Measurements from ENCODE around the gene ZNHIT1.

The ZNHIT1 gene

GRCh38 chr7:101210143-101210542 lies 7.8 kb upstream of the ZNHIT1 start:
- ATAC-seq, result no peak
- TF ChIP-seq ARNTL (CRISPR knock-in tag; IDR thresholded peaks at IDR 0.05; ENCODE audit: borderline replicate concordance, low read depth) (no peak), ZFP30 (CRISPR knock-in tag; IDR thresholded peaks at IDR 0.05) (no peak), CSRNP3 (CRISPR knock-in tag; IDR thresholded peaks at IDR 0.05) (no peak), CSDC2 (CRISPR knock-in tag; IDR thresholded peaks at IDR 0.05) (no peak), TSHZ2 (CRISPR knock-in tag; IDR thresholded peaks at IDR 0.05) (no peak), ZFP3 (CRISPR knock-in tag; IDR thresholded peaks at IDR 0.05) (no peak), ZNF8 (CRISPR knock-in tag; IDR thresholded peaks at IDR 0.05) (no peak), TCF4 (CRISPR knock-in tag; IDR thresholded peaks at IDR 0.05; ENCODE audit: borderline replicate concordance) (no peak), PATZ1 (CRISPR knock-in tag; IDR thresholded peaks at IDR 0.05; ENCODE audit: borderline replicate concordance) (no peak), GLIS3 (CRISPR knock-in tag; IDR thresholded peaks at IDR 0.05) (no peak), ISL1 (CRISPR knock-in tag; IDR thresholded peaks at IDR 0.05) (no peak), PPARA (CRISPR knock-in tag; IDR thresholded peaks at IDR 0.05; ENCODE audit: borderline replicate concordance) (no peak), ESRRG (CRISPR knock-in tag; IDR thresholded peaks at IDR 0.05) (no peak), RARB (CRISPR knock-in tag; IDR thresholded peaks at IDR 0.05) (no peak), ZC3H10 (CRISPR knock-in tag; IDR thresholded peaks at IDR 0.05) (no peak)

GRCh38 chr7:101211501-101211900 lies 6.5 kb upstream of the ZNHIT1 start:
- ATAC-seq, result no peak
- TF ChIP-seq ISL1 (CRISPR knock-in tag; IDR thresholded peaks at IDR 0.05) (no peak), RARB (CRISPR knock-in tag; IDR thresholded peaks at IDR 0.05) (no peak), CREB5 (CRISPR knock-in tag; IDR thresholded peaks at IDR 0.05; ENCODE audit: low read depth) (no peak), POU6F1 (CRISPR knock-in tag; IDR thresholded peaks at IDR 0.05; ENCODE audit: borderline replicate concordance, low read depth) (no peak), ZFP30 (CRISPR knock-in tag; IDR thresholded peaks at IDR 0.05) (no peak), PATZ1 (CRISPR knock-in tag; IDR thresholded peaks at IDR 0.05; ENCODE audit: borderline replicate concordance) (no peak), TOX (CRISPR knock-in tag; IDR thresholded peaks at IDR 0.05; ENCODE audit: borderline replicate concordance) (no peak)

GRCh38 chr7:101212014-101212413 lies 6.0 kb upstream of the ZNHIT1 start:
- no peak for ATAC-seq
- no peak for TF ChIP-seq ZNF8 (CRISPR knock-in tag; IDR thresholded peaks at IDR 0.05)
- TF ChIP-seq ARNTL (CRISPR knock-in tag; IDR thresholded peaks at IDR 0.05; ENCODE audit: borderline replicate concordance, low read depth), result no peak
- no peak for TF ChIP-seq PATZ1 (CRISPR knock-in tag; IDR thresholded peaks at IDR 0.05; ENCODE audit: borderline replicate concordance)
- TF ChIP-seq BACH2 (CRISPR knock-in tag; IDR thresholded peaks at IDR 0.05; ENCODE audit: borderline replicate concordance), result no peak
- no peak for TF ChIP-seq OSR1 (CRISPR knock-in tag; IDR thresholded peaks at IDR 0.05)
- no peak for TF ChIP-seq CSRNP3 (CRISPR knock-in tag; IDR thresholded peaks at IDR 0.05)
- no peak for TF ChIP-seq TOX (CRISPR knock-in tag; IDR thresholded peaks at IDR 0.05; ENCODE audit: borderline replicate concordance)
- no peak for TF ChIP-seq ZC3H10 (CRISPR knock-in tag; IDR thresholded peaks at IDR 0.05)
- TF ChIP-seq RARB (CRISPR knock-in tag; IDR thresholded peaks at IDR 0.05), result no peak
- no peak for TF ChIP-seq ZNF565 (CRISPR knock-in tag; conservative IDR thresholded peaks at IDR 0.05; ENCODE audit: low read depth)
- no peak for TF ChIP-seq ZNF70 (CRISPR knock-in tag; IDR thresholded peaks at IDR 0.05)
